WI38 (cell line): Measurements from ENCODE around the gene MPV17L2.
A peak's percentile ranks its signal among the peaks of the same experiment; 100 is the strongest.

Source experiments
- H3K4me3 ChIP-seq: 2 replicates; pipeline ENCODE4 v1.5.1; 2011; ENCODE audit warnings: low read depth, mild to moderate bottlenecking, control low read depth, low read length
- CTCF ChIP-seq: IDR thresholded peaks from 2 replicates; pipeline ENCODE4 v1.5.1; 2012; ENCODE audit warnings: low read depth, mild to moderate bottlenecking, control low read depth, low read length

The MPV17L2 gene

DNA sequence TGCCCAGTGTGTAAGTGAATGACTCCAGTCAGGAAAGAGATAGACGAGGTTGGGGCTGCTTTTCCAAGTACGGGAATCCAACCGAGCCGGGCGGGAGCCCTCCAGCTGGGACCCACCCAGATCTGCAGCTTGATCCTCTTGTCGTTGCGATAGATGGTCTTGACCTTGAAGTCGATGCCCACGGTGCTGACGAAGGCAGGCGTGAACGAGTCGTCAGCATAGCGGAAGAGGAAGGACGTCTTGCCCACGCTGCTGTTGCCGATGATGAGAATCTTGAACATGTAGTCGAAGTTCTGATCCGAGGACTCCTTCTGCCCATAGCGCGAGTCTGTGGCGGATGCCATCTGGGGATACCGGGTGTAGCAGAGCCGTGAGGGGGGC, 9.4 kb downstream of the MPV17L2 start:
- TF ChIP-seq CTCF, result no peak
- H3K4me3 ChIP-seq, result no peak overlapping the region

- peak overlapping the region; percentile 73 for H3K4me3 ChIP-seq
- peak; percentile 30; the same call in 1 of the 2 replicates for TF ChIP-seq CTCF
Observed at GRCh38 chr19:18202778-18203407, 9.9 kb downstream of the MPV17L2 start.

DNA sequence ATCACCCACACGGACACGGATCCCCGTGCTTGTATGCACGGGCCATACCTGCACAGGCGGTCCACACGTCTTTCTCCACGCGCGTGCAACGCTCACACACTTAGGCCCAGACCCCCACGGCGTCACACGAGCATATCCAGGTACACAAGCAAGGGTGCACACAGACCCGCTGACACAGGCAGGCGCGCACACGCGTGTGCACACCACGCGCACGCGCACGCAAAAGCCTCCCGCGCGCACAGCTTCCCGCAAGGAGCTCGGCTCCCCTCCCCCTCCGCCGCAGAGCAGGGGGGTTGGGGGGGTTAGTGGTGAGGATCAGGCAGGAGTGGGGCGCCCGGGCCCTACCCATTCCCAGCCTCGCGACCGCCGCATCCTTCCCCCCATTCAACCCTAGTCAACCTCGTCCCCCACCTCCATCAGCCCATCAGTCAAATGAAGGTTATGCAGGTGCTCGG, 10.4 kb downstream of the MPV17L2 start:
- peak overlapping the region; percentile 73 for H3K4me3 ChIP-seq
- TF ChIP-seq CTCF, result no peak

DNA sequence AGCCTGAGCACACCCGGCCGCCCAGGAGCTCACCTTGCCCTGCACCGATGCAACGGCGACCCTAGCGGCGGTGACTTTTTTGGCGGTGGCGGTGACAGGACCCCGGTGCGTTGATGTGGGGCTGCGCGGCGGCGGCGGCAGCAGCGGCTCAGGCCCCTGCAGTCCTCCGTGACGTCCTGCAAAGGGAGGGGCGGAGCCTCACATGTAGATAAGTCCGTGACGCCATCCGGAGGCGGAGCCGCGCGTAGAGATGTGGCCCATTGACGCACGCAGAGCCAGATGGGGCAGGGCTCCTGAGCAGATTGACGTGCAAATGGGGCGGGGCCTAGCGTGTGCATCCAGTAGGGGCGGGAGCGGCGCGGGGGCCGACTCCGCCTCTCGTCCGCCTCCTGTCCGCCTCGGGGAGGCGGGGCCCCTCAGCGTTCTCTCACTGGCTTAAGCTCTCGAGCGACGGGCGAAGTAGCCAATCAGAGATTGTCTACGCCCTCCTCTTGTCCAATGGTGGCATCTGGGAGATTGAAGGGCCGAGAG, 10.9 kb downstream of the MPV17L2 start, which contains the start of gene RAB3A:
TSS of gene RAB3A (minus strand) at position 180 of the 531 bp plus-strand sequence. CDS start 1,302 bp downstream, outside the sequence.
- TF ChIP-seq CTCF, result no peak

DNA sequence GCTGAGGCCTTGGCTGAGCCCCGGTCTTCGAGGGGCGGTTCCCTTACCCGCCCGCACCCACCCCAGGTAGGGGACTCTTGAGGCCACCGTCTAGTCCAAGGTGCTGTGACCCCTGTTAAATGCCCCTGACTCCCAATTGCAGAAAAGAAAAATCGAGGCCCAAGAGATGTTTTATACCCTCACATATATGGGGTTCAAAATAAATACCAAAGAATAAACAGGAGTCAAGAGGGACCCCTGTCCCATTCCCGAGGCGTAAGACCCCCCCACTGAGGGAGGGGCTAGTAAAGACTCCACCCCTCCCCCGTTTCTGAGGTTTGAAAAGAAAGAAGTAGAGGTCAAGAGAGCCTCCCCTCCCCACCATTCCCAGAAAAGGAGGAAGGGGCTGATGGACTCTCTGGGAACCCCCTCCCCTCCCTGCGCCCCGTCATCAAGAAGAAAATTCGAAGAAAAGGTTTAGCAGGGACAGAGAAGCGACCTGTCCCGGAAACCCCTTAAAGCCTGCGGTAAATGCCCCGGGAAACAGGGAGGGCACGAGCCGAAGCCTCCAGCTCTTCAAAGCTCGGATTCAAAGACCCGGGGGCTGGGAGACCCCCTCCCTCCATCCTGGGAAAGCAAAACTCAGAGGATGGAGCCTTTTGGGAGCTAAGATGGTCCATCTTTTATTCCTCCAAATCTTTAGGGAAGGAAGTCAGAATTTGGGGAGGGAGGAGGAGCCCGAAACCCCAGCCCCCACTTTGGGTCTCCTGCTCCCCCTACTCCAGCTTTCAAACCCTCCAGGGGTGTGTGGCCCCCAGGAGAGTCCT, 11.6 kb downstream of the MPV17L2 start:
- no peak for TF ChIP-seq CTCF
- H3K4me3 ChIP-seq, result peak overlapping the region; percentile 72

More for the DNA sequence above, 10.9 kb downstream of the MPV17L2 start, which contains the start of gene RAB3A:
- peak within 1 kb of the TSS; percentile 73 for H3K4me3 ChIP-seq

DNA sequence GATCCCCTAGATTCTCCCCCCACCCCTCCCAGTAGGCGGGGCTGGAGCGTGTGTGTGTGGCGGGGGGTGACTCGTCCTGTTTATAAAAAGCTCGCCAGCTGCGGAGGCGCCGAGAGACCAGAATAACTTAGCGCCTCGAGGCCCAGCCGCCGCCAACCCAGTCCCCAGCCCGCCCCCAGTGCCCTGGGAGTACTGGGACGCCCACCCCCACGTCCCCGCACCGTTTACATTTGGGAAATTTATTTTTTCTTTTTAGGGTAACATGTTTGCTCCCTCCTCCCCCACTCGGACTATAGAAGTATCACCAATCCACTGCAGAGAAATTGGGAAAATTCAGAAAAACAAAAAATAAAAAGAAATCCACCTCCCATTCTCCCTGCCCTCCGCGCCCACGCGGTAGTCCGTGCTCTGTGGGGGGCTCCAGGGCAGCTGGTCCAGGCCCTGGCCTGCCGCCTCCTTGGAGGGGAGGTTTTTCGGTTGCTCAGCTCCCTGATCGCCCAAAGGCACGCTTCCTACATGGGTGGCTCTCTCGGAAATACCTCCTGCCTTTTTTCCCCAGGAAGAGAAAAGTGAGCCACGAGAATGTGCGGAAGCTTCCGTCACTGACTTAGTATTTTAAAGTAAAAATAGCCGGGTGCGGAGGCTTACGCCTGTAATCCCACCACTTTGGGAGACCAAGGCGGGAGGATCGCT, 12.3 kb downstream of the MPV17L2 start:
- TF ChIP-seq CTCF, result no peak
- H3K4me3 ChIP-seq, result peak overlapping the region; percentile 72
